Measurements from ENCODE around the gene NFX1.
"Not testable (repeated sequence)": the region's sequence is repeated elsewhere in the genome, so short reads cannot be mapped to it uniquely, and the experiment has no call there.

The NFX1 gene

DNA sequence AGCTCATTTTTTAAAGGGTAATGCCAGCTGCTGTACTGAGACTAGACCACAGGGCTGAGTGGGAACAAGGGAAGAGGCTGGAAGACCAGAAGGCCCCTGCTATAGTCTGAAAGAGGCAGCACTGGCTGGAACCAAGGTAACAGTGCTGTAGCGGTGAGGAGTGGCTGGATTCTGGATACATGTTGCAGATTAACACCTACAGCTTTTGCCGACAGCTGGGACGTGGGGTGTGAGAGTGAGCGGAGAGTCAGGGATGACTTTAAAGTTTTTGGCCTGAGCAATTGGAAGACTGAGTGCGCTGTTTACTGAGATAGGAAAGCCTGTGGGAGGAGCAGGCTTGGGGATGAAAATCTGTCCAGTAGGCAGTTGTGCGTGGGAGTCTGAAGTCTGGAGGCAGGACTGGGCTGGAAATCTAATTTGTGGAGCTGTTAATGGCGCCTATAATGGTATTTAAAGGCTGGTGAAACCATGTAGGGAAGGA lies 85.6 kb downstream of the NFX1 start:
- TF ChIP-seq CTCF (conservative IDR thresholded peaks at IDR 0.05; ENCODE audit: control insufficient read depth, insufficient read depth, low read depth, low read length): no peak
- DNase-seq (ENCODE audit: low read depth): peak; percentile 29
- H3K4me3 ChIP-seq (ENCODE audit: control insufficient read depth, low read depth, low read length): no peak overlapping the region

GRCh38 chr9:33377089-33377715 lies 86.9 kb downstream of the NFX1 start:
- H3K4me3 ChIP-seq (ENCODE audit: control insufficient read depth, low read depth, low read length): no peak overlapping the region
- no peak for TF ChIP-seq CTCF (conservative IDR thresholded peaks at IDR 0.05; ENCODE audit: control insufficient read depth, insufficient read depth, low read depth, low read length)
- DNase-seq (ENCODE audit: low read depth): no peak

DNA sequence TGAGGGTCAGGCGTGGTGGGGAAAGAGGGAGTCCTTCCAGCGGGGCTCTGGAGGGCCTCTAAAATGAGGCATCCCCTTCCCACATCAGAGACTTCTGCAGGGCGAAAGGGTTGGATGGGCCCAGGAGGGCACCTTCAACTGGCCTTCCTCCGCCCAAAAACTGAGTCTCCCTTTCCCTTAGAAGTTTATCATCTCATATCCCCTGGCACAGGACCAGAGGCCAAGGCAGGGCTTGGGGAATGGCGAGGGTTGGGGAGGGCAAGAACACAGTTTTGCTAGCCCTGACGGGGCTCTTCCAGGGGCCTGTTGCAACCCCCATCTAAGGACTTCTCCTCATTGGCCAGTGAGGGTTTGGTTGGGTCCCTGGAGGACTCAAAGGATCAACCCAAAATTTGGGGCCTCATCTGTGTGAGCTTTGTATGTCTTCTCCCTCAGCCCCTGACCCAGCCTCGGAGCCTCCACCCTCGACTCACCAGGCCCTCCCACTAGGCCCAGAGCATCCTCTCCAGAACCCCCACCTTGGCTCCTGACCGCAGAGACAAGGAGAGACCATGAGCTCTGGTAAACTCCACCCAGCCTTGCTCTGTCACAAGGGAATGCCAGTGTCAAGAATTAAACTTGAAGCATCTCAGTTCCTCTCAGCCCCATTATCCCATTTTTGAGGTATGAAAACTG lies 87.9 kb downstream of the NFX1 start:
- no peak overlapping the region for H3K4me3 ChIP-seq (ENCODE audit: control insufficient read depth, low read depth, low read length)
- DNase-seq (ENCODE audit: low read depth): no peak
- no peak for TF ChIP-seq CTCF (conservative IDR thresholded peaks at IDR 0.05; ENCODE audit: control insufficient read depth, insufficient read depth, low read depth, low read length)

GRCh38 chr9:33379666-33380389 lies 89.5 kb downstream of the NFX1 start:
- H3K4me3 ChIP-seq (ENCODE audit: control insufficient read depth, low read depth, low read length): no peak overlapping the region
- no peak for TF ChIP-seq CTCF (conservative IDR thresholded peaks at IDR 0.05; ENCODE audit: control insufficient read depth, insufficient read depth, low read depth, low read length)
- DNase-seq (ENCODE audit: low read depth): no peak

DNA sequence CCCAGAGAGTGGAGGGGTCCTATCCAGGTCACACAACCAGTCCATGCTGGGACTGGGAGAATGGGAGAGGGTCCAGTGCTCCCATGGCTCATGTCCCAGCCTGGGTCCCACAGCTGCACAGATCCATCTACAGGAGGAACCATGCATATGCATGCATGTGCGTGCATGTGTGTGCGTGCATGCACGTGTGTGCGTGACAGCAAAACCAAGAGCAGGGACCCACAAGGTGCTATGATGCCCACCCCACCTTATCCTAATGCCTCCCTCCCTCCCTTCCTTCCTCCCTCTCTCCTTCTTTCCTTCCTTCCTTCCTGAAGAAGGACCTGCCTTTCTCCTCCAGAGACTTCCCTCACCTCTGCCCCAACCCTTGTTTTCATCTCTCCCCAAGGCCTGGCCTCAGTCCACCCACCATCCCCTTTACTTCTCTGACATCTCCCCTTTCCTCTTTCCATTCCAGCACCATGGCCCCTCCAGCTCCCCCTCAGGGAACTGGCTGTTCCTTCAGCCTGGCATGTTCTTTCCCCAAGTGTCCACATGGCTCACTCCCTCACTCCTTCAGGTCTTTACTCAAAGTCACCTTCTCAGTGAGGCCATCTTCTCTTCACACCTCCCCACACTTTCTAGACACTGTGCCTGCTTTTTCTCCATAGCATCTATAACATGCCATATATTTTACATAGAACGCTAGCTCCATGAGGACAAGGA lies 90.2 kb downstream of the NFX1 start:
- TF ChIP-seq CTCF (conservative IDR thresholded peaks at IDR 0.05; ENCODE audit: control insufficient read depth, insufficient read depth, low read depth, low read length): no peak
- H3K4me3 ChIP-seq (ENCODE audit: control insufficient read depth, low read depth, low read length): no peak overlapping the region
- DNase-seq (ENCODE audit: low read depth): no peak

DNA sequence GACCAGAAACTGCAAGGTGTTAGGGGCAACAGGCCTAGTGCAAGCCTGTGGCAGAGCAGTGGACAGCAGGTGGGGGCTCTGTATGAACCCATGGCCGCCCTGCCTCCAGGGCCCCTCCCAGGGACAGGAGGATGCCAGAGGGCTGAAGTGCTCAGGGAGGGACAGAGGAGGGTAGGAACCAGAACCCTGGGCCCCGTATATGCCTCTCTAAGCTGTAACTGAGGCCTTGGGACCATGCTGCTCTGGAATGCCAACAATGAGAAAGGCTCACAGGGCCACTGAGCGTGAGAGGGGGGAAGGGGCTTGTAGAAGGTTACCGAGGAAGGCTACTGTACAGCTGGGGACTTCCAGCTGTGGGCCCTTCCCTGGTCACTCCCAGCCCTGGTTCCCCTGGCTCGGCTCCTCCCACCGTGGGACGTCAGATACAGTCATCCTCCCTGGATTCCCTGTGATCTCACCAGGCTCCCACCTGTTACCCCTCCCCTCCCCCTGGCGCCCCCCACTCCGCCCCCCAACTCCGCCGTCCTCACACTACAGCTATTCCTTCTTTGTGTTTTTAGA lies 91.0 kb downstream of the NFX1 start:
- no peak overlapping the region for H3K4me3 ChIP-seq (ENCODE audit: control insufficient read depth, low read depth, low read length)
- DNase-seq (ENCODE audit: low read depth): no peak
- TF ChIP-seq CTCF (conservative IDR thresholded peaks at IDR 0.05; ENCODE audit: control insufficient read depth, insufficient read depth, low read depth, low read length): no peak

DNA sequence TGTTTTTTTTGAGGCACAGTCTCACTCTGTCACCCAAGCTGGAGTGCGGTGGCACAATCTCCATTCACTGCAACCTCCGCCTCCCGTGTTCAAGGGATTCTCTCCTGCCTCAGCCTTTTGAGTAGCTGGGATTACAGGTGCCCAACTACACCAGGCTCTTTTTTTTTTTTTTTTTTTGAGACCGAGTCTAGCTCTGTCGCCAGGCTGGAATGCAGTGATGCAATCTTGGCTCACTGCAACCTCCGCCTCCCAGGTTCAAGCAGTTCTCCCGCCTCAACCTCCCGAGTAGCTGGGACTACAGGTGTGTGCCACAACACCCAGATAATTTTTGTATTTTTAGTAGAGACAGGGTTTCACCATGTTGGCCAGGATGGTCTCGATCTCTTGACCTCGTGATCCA lies 92.1 kb downstream of the NFX1 start:
- H3K4me3 ChIP-seq (ENCODE audit: control insufficient read depth, low read depth, low read length); DNase-seq (ENCODE audit: low read depth): not testable (repeated sequence)

DNA sequence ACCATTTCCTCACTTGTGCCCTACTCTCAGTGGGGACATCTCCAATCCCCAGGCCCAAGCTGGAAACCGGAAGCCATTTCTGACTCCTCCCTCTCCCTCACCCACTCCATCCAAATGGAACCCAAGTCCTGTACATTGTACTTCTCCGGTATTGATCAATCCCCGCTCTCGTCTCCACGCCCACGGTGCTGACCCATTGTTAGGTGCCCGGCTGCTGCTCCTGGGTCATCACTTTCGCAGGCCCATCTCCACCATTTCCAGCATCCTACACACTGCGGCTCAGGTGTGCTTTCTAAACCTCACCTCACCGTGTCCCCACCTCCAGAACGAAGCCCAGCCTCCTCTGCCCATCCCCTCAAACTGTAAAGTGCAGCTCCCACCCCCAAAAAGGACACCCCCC lies 93.1 kb downstream of the NFX1 start:
- H3K4me3 ChIP-seq (ENCODE audit: control insufficient read depth, low read depth, low read length); DNase-seq (ENCODE audit: low read depth): not testable (repeated sequence)

GRCh38 chr9:33385536-33385935 lies 95.2 kb downstream of the NFX1 start:
- DNase-seq (ENCODE audit: low read depth); H3K4me3 ChIP-seq (ENCODE audit: control insufficient read depth, low read depth, low read length): not testable (repeated sequence)
